Small intestine (tissue), 7 donors: ENCODE measurements around the gene C3AR1. TPM values are rescaled to one million over a fixed set of nuclear protein-coding genes. Genes with fewer than 3 reads are reported as not detected.
A peak's percentile ranks its signal among the peaks of the same experiment; 100 is the strongest.
"Not testable (repeated sequence)": the region's sequence is repeated elsewhere in the genome, so short reads cannot be mapped to it uniquely, and the experiment has no call there.

Experiments used
- DNase-seq, 2 donors: peaks; one replicate each; pipeline versions ENCODE4 v3.0.0 to v3.0.0-alpha.2; 2013
- FAIRE-seq: peaks from 2 replicates; lab custom pipeline; 2012; peaks lifted over from hg19 to GRCh38; lab: Jason Lieb, UNC
- H3K27ac ChIP-seq, 3 donors: one replicate each; pipeline ENCODE4 v1.5.1; 2013; ENCODE audit warnings: low read length in 2 of 3, mild to moderate bottlenecking in 2 of 3, control low read depth in 1 of 3, inconsistent platforms in 1 of 3, low read depth in 1 of 3, moderate library complexity in 1 of 3
- H3K27me3 ChIP-seq, 3 donors: one replicate each; pipeline ENCODE4 v1.6.1; 2013; ENCODE audit warnings: low read length in 3 of 3, inconsistent platforms in 1 of 3; ENCODE audit not compliant: control insufficient read depth in 3 of 3, insufficient read depth in 3 of 3
- H3K36me3 ChIP-seq, 3 donors: one replicate each; pipeline ENCODE4 v1.6.1; 2013; ENCODE audit warnings: low read length in 3 of 3, inconsistent platforms in 1 of 3, low read depth in 1 of 3, mild to moderate bottlenecking in 1 of 3, moderate library complexity in 1 of 3; ENCODE audit not compliant: control insufficient read depth in 3 of 3, insufficient read depth in 2 of 3
- H3K4me1 ChIP-seq, 3 donors: one replicate each; pipeline ENCODE4 v1.6.1; 2013; ENCODE audit warnings: low read length in 2 of 3, inconsistent platforms in 1 of 3, low read depth in 1 of 3, mild to moderate bottlenecking in 1 of 3, moderate library complexity in 1 of 3; ENCODE audit not compliant: control insufficient read depth in 3 of 3, insufficient read depth in 2 of 3
- H3K4me3 ChIP-seq, 3 donors: one replicate each; pipeline ENCODE4 v1.5.1; 2013; ENCODE audit warnings: low read length in 3 of 3, control low read depth in 1 of 3, inconsistent platforms in 1 of 3, low read depth in 1 of 3, mild to moderate bottlenecking in 1 of 3, moderate library complexity in 1 of 3
- H3K9me3 ChIP-seq, 2 donors: one replicate each; pipeline ENCODE4 v1.6.1; 2013; ENCODE audit warnings: low read depth in 1 of 2, low read length in 1 of 2; ENCODE audit not compliant: control insufficient read depth in 2 of 2, insufficient read depth in 1 of 2
- WGBS, 3 donors: extraction: QIAGEN DNeasy Blood & Tissue Kit; methylation state at CpG; one replicate each; pipeline ENCODE4 v1.1.7; 2013; 5-methylcytosine and 5-hydroxymethylcytosine counted together
- polyA plus RNA-seq, 4 donors: library from polyadenylated mRNA; stranded (reverse) in 3 of 4; unstranded in 1 of 4; fragments of 200-250 nt in 3 of 4; fragments of 120-200 nt in 1 of 4; gene quantifications; one replicate each; pipeline versions ENCODE4 v1.2.1 to v1.2.3, GENCODE V29; 2013
- donor health status: healthy with polysubstance abuse.
- donor health status: control.
- donor health status: control.
- donor health status: Bipolar disorder and iron deficiency.
- donor health status: healthy.

The C3AR1 gene
- polyA plus RNA-seq, 4 donors, result 2.7 to 7.5 (median 4.3) TPM

- Histone ChIP-seq H3K27ac (no peak overlapping the region), H3K4me1 (no peaks in the 10 kb centered on the region), H3K9me3 (no peaks in the 10 kb centered on the region), H3K4me3 (no peak overlapping the region), H3K36me3 (no peaks in the 10 kb centered on the region), H3K27me3 (no peaks in the 10 kb centered on the region)
- no peak for DNase-seq
- FAIRE-seq, result no peak
- 88 to 91% (median 88%) methylated on average over 4 of the region's 4 CpGs for WGBS, 3 donors
Observed at GRCh38 chr12:8076366-8076765, 10.2 kb upstream of the C3AR1 start.

GRCh38 chr12:8075935-8076334 is 9.8 kb upstream of the C3AR1 start:
- Histone ChIP-seq H3K4me1 (no peaks in the 10 kb centered on the region), H3K27ac (no peak overlapping the region), H3K9me3 (no peaks in the 10 kb centered on the region), H3K27me3 (no peaks in the 10 kb centered on the region), H3K36me3 (no peaks in the 10 kb centered on the region), H3K4me3 (no peak overlapping the region)
- WGBS, 3 donors, result 75 to 91% (median 85%) methylated on average over 6 of the region's 6 CpGs
- peak; percentile 55 for FAIRE-seq
- DNase-seq, result no peak

- not testable (repeated sequence) for H3K27ac ChIP-seq, H3K9me3 ChIP-seq, H3K4me3 ChIP-seq, H3K27me3 ChIP-seq, H3K36me3 ChIP-seq, FAIRE-seq, H3K4me1 ChIP-seq, DNase-seq
- WGBS, 3 donors, result 88 to 95% (median 89%) methylated on average over 3 of the region's 3 CpGs
Observed at GRCh38 chr12:8071820-8072219, 5.7 kb upstream of the C3AR1 start.

- Histone ChIP-seq H3K27me3 (no peaks in the 10 kb centered on the region), H3K27ac (no peak overlapping the region), H3K4me1 (no peaks in the 10 kb centered on the region), H3K36me3 (no peaks in the 10 kb centered on the region), H3K4me3 (no peak overlapping the region), H3K9me3 (no peaks in the 10 kb centered on the region)
- DNase-seq (no peak), FAIRE-seq (no peak)
Observed at GRCh38 chr12:8069582-8069981, 3.4 kb upstream of the C3AR1 start.

GRCh38 chr12:8064131-8064530 is 2.0 kb downstream of the C3AR1 start:
- Histone ChIP-seq H3K4me3 (no peak overlapping the region), H3K27me3 (no peaks in the 10 kb centered on the region), H3K36me3 (no peaks in the 10 kb centered on the region), H3K4me1 (no peaks in the 10 kb centered on the region), H3K9me3 (no peaks in the 10 kb centered on the region), H3K27ac (peak overlapping the region in 1 of 3 donors; percentile 69)
- FAIRE-seq (no peak), DNase-seq (no peak)

- H3K9me3 ChIP-seq, result no peaks in the 10 kb centered on the region
- H3K4me3 ChIP-seq, result no peak overlapping the region
- H3K27me3 ChIP-seq, result no peaks in the 10 kb centered on the region
- whole genome bisulfite sequencing, 3 donors, result 62 to 82% (median 81%) methylated on average over 6 of the region's 6 CpGs
- DNase-seq (no peak), FAIRE-seq (no peak)
- peaks cover 0 to 5% (median 0%) of the 10 kb centered on the region in 3 donors for H3K4me1 ChIP-seq
- H3K27ac ChIP-seq, result peak overlapping the region in 1 of 3 donors; percentile 21
- peaks cover 0 to 7% (median 7%) of the 10 kb centered on the region in 3 donors for H3K36me3 ChIP-seq
Observed at GRCh38 chr12:8058506-8058905, 7.7 kb downstream of the C3AR1 start.

GRCh38 chr12:8057839-8058238 is 8.3 kb downstream of the C3AR1 start:
- Histone ChIP-seq H3K36me3 (peaks cover 0 to 12% (median 7%) of the 10 kb centered on the region in 3 donors), H3K27ac (peak overlapping the region in 1 of 3 donors; percentile 20), H3K9me3 (no peaks in the 10 kb centered on the region), H3K27me3 (no peaks in the 10 kb centered on the region), H3K4me3 (no peak overlapping the region), H3K4me1 (peaks cover 0 to 5% (median 0%) of the 10 kb centered on the region in 3 donors)
- WGBS, 3 donors, result 57 to 67% (median 66%) methylated on average over 4 of the region's 4 CpGs
- DNase-seq (no peak), FAIRE-seq (no peak)

- 62 to 79% (median 78%) methylated on average over 2 of the region's 2 CpGs for WGBS, 3 donors
- Histone ChIP-seq H3K36me3 (peaks cover 0 to 17% (median 12%) of the 10 kb centered on the region in 3 donors), H3K4me1 (peaks cover 0 to 5% (median 0%) of the 10 kb centered on the region in 3 donors), H3K9me3 (no peaks in the 10 kb centered on the region), H3K27ac (peak overlapping the region in 1 of 3 donors; percentile 20), H3K4me3 (no peak overlapping the region), H3K27me3 (no peaks in the 10 kb centered on the region)
- no peak for DNase-seq
- FAIRE-seq, result no peak
Observed at GRCh38 chr12:8057306-8057705, 8.9 kb downstream of the C3AR1 start.

- H3K4me1 ChIP-seq, result peaks cover 0 to 5% (median 0%) of the 10 kb centered on the region in 3 donors
- DNase-seq, result no peak
- no peak overlapping the region for H3K4me3 ChIP-seq
- H3K27me3 ChIP-seq, result no peaks in the 10 kb centered on the region
- H3K36me3 ChIP-seq, result peaks cover 2 to 27% (median 22%) of the 10 kb centered on the region in 3 donors
- WGBS, 3 donors, result 90 to 94% (median 92%) methylated on average over 2 of the region's 2 CpGs
- no peak overlapping the region for H3K27ac ChIP-seq
- FAIRE-seq, result no peak
- no peaks in the 10 kb centered on the region for H3K9me3 ChIP-seq
Observed at GRCh38 chr12:8054816-8055215, 11.3 kb downstream of the C3AR1 start.
